ENCODE data around the gene FRS2. TPM values are rescaled to one million over a fixed set of nuclear protein-coding genes. Genes with fewer than 3 reads are reported as not detected.

Gene FRS2
- total and polyA plus RNA-seq, 9 of the 15 experiments (the other 6 are each of a cell fraction or from before 2014, with no cell fraction given): 1.0 to 9.1 (median 6.0) TPM

DNA sequence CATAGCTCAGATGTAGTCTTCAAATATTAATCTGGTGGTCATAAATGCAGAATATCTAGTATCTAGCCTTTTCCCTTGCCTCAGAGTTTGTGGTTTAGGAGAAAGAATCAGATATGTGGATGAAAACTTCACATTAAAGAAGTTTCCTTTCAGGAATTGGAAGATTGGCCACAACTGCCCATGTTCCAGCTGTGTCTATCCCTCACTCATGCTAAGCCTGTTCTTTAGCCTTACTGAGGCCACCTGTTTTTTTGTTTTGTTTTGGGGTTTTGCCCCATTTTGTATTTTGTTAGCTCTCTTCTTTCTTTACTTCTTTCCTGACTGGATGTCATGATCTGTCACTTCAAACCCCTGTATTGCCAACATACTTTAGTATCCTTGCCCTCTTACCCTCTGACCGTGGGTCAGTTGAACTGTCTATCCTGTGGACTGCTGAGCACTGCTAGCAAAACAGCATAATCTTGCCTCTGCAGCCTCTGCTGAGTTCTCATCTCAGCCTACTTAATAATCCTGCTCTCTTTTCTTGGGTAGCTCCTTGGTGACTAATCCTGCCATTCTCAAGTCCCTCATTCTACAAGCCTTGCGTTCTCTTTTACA lies 93.1 kb downstream of the FRS2 start (continued):
- TF ChIP-seq, protein P1, sequence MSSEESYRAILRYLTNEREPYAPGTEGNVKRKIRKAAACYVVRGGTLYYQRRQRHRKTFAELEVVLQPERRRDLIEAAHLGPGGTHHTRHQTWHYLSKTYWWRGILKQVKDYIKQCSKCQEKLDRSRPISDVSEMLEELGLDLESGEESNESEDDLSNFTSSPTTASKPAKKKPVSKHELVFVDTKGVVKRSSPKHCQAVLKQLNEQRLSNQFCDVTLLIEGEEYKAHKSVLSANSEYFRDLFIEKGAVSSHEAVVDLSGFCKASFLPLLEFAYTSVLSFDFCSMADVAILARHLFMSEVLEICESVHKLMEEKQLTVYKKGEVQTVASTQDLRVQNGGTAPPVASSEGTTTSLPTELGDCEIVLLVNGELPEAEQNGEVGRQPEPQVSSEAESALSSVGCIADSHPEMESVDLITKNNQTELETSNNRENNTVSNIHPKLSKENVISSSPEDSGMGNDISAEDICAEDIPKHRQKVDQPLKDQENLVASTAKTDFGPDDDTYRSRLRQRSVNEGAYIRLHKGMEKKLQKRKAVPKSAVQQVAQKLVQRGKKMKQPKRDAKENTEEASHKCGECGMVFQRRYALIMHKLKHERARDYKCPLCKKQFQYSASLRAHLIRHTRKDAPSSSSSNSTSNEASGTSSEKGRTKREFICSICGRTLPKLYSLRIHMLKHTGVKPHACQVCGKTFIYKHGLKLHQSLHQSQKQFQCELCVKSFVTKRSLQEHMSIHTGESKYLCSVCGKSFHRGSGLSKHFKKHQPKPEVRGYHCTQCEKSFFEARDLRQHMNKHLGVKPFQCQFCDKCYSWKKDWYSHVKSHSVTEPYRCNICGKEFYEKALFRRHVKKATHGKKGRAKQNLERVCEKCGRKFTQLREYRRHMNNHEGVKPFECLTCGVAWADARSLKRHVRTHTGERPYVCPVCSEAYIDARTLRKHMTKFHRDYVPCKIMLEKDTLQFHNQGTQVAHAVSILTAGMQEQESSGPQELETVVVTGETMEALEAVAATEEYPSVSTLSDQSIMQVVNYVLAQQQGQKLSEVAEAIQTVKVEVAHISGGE (CRISPR knock-in tag; IDR thresholded peaks at IDR 0.05): no peak
- no peak for TF ChIP-seq HNRNPLL (IDR thresholded peaks at IDR 0.05; ENCODE audit: low read depth, low read length, poor library complexity, severe bottlenecking)
- TF ChIP-seq, protein P2, sequence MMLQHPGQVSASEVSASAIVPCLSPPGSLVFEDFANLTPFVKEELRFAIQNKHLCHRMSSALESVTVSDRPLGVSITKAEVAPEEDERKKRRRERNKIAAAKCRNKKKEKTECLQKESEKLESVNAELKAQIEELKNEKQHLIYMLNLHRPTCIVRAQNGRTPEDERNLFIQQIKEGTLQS (IDR thresholded peaks at IDR 0.05): no peak
- TF ChIP-seq, protein P2 (CRISPR knock-in tag; conservative IDR thresholded peaks at IDR 0.05): no peak
- TF ChIP-seq ZNF354B (CRISPR knock-in tag; IDR thresholded peaks at IDR 0.05): no peak
- TF ChIP-seq, protein P3, sequence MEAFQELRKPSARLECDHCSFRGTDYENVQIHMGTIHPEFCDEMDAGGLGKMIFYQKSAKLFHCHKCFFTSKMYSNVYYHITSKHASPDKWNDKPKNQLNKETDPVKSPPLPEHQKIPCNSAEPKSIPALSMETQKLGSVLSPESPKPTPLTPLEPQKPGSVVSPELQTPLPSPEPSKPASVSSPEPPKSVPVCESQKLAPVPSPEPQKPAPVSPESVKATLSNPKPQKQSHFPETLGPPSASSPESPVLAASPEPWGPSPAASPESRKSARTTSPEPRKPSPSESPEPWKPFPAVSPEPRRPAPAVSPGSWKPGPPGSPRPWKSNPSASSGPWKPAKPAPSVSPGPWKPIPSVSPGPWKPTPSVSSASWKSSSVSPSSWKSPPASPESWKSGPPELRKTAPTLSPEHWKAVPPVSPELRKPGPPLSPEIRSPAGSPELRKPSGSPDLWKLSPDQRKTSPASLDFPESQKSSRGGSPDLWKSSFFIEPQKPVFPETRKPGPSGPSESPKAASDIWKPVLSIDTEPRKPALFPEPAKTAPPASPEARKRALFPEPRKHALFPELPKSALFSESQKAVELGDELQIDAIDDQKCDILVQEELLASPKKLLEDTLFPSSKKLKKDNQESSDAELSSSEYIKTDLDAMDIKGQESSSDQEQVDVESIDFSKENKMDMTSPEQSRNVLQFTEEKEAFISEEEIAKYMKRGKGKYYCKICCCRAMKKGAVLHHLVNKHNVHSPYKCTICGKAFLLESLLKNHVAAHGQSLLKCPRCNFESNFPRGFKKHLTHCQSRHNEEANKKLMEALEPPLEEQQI (IDR thresholded peaks at IDR 0.05): no peak
- TF ChIP-seq HMG20B (CRISPR knock-in tag; IDR thresholded peaks at IDR 0.05): no peak
- TF ChIP-seq, protein P4, sequence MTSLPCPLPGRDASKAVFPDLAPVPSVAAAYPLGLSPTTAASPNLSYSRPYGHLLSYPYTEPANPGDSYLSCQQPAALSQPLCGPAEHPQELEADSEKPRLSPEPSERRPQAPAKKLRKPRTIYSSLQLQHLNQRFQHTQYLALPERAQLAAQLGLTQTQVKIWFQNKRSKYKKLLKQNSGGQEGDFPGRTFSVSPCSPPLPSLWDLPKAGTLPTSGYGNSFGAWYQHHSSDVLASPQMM (CRISPR knock-in tag; IDR thresholded peaks at IDR 0.05): no peak

All from K562 (cell line).